ENCODE measurements around the gene NME4. TPM values are rescaled to one million over a fixed set of nuclear protein-coding genes. Genes with fewer than 3 reads are reported as not detected.
"Not testable (repeated sequence)": the region's sequence is repeated elsewhere in the genome, so short reads cannot be mapped to it uniquely, and the experiment has no call there.

NME4 gene
- total RNA-seq, 1 donor from 2014 or later = 91.3 TPM

DNA sequence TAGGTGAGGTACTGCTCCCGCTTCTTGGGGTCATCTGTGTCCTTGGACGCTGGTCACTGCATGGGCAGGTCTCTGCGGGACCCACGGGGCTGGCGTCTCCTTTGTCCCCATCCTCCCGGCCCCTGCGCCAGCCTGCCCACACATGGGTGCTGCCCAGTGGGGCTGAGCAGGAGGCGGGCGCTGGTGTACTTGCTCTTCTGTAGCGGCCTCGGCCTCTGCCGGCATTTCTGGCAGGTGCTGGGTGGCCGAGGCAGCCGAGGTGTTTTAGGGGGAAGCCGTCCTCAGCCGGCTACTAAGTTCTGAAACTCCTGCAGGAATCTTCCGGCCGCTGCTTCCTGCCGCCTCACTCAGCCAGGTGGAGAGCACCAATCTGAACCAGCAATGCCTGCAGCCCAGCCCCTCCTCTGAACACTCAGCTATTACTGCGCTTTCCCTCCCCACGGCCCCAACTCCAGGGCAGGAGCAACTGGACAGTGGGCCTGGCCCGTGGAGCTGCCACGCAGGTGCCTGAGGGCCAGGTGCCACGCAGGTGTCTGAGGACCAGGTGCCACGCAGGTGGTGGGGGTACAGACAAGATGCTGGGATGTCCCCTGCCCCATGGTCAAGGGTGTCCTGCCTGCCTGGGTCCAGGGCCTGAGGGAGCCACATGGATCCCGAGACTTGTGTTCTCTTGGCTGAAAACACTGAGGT is 14.7 kb downstream of the NME4 start:
- ATAC-seq (no peak), DNase-seq (ENCODE audit: missing footprints) (no peak)
- intact Hi-C loops (cut with DNase I) = no loop called here

DNA sequence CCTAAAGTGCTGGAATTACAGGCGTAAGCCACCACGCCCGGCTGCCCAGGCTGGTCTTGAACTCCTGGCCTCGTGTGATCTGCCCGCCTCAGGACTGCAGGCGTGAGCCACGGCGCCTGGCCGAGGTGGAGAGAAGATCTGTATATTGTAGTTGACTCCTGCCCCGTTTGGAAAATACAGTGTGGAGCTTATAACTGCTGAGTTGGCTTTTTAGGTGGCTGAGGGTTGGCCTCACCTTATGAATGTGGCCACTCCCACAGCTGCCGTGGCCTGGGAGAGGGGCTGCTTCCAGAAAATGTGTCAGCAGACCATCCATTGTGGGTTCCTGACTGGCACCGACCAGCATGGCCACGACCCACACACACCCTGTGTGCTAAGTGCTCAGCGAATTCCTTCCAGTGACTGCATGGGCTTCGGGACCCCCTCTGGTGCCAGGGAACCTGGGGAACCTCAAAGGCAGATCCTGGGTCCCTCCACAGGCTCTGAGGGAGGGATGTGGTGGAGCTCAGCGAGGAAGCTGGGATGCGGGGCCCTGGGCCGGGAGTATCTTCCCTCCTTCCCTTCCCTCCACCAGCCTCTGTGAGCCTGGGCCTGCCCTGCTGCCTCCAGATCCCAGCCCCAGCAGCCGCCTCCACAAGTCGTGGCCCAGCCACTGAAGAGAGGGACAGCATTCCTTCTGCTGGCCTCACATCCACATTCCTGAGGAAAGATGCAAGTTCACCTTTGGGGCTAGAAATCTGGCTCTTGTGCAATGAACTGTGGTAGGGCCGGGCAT is 17.6 kb downstream of the NME4 start:
- intact Hi-C loops (cut with DNase I) = no loop called here
- ATAC-seq (no peak), DNase-seq (ENCODE audit: missing footprints) (peak; percentile 46)

DNA sequence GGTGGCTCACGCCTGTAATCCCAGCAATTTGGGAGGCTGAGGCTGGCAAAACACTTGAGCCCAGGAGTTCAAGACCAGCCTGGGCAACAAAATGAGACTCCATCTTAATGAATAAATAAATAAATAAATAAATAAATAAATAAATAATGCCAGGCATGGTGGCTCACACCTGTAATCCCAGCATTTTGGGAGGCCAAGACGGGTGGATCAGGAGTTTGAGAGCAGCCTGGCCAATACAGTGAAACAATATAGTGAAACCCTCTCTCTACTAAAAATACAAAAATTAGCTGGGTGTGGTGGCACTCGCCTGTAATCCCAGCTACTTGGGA is 18.1 kb downstream of the NME4 start:
- ATAC-seq; DNase-seq (ENCODE audit: missing footprints); intact Hi-C loops (cut with DNase I): not testable (repeated sequence)

DNA sequence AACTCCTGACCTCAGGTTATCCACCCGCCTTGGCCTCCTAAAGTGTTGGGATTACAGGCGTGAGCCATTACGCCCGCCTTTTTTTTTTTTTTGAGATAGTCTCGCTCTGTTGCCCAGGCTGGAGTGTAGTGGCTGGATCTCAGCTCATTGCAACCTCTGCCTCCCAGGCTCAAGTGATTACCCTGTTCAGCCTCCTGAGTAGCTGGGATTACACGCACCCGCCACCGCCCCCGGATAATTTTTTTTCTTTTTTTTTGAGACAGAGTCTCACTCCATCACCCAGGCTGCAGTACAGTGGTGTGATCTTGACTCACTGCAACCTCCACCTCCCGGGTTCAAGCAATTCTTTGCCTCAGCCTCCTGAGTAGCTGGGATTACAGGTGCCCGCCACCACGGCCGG is 25.2 kb downstream of the NME4 start:
- DNase-seq (ENCODE audit: missing footprints); intact Hi-C loops (cut with DNase I); ATAC-seq: not testable (repeated sequence)

DNA sequence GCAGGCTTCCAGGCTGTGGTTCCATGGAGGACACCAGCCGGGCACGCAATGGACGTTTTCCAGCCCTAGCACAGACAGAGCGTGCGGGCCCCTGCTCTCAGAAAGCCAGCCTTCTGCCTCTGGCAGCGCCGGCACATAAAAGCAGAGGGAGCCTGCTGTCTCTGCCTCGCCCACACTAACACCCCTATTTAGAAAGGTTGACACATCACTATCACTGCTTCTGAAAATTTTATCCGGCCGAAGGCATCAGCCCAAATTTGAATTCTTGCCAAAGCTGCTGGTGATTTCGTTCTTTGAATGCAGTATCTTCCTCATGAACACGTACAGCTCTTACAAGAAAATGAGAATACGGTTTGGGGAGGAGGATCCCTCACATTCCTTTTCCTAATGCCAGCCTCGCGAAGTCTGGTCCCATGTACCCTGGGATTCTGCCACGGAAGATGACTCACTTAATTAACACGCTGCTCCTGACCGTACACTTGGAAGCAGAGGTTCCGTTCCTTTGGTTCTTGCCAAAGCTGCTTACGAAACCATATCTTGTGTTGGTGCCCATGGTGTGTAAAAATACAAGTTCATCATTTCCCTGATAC is 27.1 kb downstream of the NME4 start:
- intact Hi-C loops (cut with DNase I) = loop anchor here (2.0 kb wide), 2 partner anchors 23 to 103 kb away; partner anchors contain the start of genes CAPN15 and DECR2
- DNase-seq (ENCODE audit: missing footprints) = peak; percentile 60
- ATAC-seq = peak; percentile 80

DNA sequence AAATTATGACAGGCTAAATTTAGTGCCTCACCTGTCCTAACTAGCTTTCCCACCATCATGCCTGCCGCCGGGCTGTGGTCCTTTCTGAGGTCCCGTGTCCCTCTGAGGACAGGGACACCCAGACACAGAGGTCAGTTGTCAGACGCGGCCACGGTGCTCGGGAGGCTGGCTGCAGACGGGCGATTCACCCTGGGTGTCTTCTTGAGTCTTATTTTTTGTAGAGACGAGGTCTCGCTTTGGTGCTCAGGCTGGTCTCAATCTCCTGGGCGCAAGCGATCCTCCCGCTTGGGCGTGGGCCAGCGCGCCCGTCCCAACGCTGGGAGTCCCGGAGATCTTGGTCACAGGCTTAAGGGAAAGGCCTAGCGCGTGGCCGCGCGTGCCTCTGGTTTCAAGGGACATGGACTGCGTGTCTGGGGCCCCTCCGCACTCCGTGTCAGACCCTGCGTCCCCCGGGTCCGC is 27.7 kb downstream of the NME4 start:
- intact Hi-C loops (cut with DNase I) = loop anchor here (2.0 to 5.0 kb wide), 3 partner anchors 24 to 102 kb away; partner anchors contain the start of genes CAPN15 and DECR2
- ATAC-seq = peak; percentile 49
- peak; percentile 85 for DNase-seq (ENCODE audit: missing footprints)

DNA sequence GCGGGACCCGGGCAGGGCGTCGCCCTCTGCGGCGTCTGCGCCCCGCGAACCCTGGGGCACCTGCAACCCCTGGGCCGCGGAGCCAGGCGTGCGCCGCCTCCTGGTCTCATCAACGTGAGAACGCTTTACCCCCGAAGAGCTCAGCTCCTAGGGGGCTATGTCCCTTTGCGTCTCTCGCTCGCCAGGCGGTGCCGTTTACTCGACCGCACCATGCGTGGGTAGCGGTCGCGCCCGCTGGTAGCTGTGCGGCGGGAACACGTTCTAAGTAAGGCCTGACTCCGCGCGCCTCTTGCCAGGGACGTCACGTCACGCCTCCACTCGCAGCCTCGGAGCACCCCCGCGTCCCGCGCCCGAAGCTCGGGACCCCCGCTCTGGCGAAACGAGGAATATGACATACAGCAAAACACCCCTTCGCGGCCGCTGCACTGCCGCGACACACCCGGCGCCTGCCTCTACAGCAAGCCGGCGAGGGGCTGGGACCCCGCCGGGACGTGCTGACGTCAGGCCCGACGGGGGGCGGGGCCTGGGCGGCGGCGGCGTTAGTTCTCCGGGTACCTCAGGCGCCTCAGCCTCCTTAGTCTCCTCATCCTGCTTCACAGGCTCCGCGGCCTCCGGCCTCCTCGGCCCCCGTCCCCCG is 28.2 kb downstream of the NME4 start, which contains the start of gene RAB11FIP3:
TSS of gene RAB11FIP3 (plus strand) at position 568 of the 637 bp plus-strand sequence. CDS start 358 bp downstream, outside the sequence.
- intact Hi-C loops (cut with DNase I) = loop anchor here (2.0 to 5.0 kb wide), 3 partner anchors 24 to 102 kb away; partner anchors contain the start of genes CAPN15 and DECR2
- ATAC-seq (peak; percentile 91), DNase-seq (ENCODE audit: missing footprints) (peak; percentile 92)

DNA sequence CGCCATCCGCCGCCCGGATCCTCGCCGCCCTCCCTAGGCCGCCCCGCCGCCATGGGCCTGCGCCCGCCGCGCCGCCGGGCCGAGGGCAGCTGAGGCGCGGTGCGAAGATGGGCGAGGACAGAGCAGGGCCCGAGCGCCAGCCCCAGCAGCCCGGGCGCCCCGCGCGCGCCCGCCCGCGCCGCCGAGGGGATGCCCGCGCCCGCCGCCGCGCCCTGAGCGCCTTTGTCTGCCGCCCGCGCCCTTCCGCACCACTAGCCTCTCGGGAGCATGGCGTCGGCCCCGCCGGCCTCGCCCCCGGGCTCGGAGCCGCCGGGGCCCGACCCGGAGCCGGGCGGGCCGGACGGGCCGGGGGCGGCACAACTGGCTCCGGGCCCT is 28.7 kb downstream of the NME4 start:
- DNase-seq (ENCODE audit: missing footprints) (no peak), ATAC-seq (no peak)
- intact Hi-C loops (cut with DNase I) = loop anchor here (2.0 to 5.0 kb wide), 3 partner anchors 25 to 101 kb away; partner anchors contain the start of genes CAPN15 and DECR2

DNA sequence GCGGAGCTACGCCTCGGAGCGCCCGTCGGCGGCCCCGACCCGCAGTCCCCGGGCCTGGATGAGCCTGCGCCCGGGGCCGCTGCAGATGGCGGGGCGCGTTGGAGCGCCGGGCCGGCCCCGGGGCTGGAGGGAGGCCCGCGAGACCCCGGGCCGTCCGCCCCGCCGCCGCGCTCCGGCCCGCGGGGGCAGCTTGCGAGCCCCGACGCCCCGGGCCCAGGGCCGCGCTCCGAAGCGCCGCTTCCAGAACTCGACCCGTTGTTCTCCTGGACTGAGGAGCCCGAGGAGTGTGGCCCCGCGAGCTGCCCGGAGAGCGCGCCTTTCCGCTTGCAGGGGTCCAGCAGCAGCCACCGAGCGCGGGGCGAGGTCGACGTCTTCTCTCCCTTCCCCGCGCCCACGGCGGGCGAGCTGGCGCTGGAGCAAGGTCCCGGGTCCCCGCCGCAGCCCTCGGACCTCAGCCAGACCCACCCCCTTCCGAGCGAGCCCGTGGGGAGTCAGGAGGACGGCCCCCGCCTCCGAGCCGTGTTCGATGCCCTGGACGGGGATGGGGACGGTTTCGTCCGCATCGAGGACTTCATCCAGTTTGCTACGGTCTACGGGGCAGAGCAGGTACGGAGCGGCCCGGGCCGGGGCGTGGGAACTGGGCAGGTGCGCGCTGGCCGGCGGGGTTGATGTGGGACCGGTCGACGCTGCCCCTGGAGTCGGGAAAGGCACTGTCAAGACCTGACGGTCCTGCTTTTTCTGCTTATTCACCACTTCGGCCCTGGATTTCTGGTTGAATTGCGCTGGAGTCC is 29.3 kb downstream of the NME4 start:
- peak; percentile 59 for DNase-seq (ENCODE audit: missing footprints)

DNA sequence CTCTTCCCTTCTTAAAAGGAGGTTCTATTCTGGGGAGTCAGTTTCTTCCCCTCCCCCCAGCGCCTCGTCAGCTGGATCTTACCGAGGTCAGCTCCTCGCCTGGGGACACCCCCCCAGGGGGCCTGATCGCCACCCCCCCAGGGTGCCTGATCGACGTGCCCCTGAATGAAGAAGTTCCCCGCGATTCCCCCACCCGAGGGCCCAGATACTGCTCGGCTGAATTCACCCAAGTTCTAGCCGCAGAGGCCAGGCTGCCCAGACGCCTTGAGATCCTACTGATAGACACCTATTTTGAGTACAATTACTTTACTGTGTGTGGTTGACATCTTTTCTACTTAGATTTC is 29.9 kb downstream of the NME4 start:
- DNase-seq (ENCODE audit: missing footprints) = no peak
- intact Hi-C loops (cut with DNase I) = loop anchor here (5.0 kb wide), 1 partner anchor 45 kb away; no protein-coding TSS in a partner anchor
- ATAC-seq = no peak

More for the DNA sequence above, 29.3 kb downstream of the NME4 start:
- intact Hi-C loops (cut with DNase I) = loop anchor here (5.0 kb wide), 1 partner anchor 46 kb away; no protein-coding TSS in a partner anchor
- ATAC-seq = no peak

DNA sequence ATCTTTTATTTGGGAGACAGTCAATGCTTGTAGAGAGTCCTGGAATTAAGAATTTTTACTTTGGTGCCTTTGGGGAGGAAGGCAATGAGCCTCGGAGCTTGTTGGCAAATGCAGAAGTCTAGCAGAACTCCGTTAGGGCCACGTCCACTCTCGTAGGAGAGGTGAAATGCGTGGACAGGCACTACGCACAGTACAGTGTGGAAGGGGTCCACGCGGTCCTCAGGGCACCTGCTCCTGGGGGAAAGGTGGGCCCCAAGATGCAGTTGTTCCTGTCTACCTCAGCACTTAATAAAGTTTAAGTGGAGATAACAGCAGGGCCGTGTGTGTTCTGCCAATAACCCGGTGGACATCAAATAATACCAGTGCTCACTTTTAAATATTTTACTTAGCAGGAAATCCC is 30.3 kb downstream of the NME4 start:
- intact Hi-C loops (cut with DNase I) = loop anchor here (5.0 kb wide), 1 partner anchor 45 kb away; no protein-coding TSS in a partner anchor
- no peak for ATAC-seq
- DNase-seq (ENCODE audit: missing footprints) = no peak

DNA sequence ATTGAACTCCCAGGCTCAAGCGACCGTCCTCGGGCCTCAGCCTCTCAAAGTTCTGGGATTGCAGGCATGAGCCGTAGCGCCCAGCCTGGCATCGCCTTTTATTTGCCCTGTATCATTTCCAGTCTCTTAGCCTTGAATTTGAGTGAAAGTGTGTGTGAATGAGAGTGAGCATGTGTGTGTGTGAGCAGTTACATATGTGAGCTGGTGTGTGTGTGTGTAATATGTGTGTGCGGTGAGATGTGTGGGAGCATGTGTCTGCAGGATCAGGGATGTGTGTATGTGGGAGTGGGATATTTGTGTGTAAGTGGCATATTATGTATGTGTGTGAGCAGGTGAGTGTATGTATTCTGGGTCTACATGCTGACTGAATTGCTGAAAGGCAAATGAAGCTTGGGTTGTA is 33.9 kb downstream of the NME4 start:
- DNase-seq (ENCODE audit: missing footprints) (no peak), ATAC-seq (no peak)
- intact Hi-C loops (cut with DNase I) = no loop called here

DNA sequence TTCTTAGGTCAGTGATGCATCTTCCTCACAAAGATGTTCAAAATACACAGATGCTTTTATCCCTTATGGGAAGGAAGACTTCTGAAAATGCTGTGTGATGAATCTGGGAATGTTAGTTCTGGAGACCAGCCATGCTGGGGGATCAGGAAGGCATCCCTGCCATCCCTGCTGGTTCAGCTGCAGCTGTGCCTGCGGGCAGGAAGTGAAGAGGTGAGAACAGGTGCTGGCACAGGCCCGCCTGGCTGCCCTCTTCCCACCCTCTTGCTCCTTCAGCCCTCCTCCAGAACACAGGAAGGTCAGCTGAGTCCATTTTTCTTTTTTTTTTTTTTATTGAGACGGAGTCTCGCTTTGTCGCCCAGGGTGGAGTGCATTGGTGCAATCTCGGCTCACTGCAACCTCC is 43.6 kb downstream of the NME4 start:
- ATAC-seq = no peak
- no peak for DNase-seq (ENCODE audit: missing footprints)
- intact Hi-C loops (cut with DNase I) = no loop called here

DNA sequence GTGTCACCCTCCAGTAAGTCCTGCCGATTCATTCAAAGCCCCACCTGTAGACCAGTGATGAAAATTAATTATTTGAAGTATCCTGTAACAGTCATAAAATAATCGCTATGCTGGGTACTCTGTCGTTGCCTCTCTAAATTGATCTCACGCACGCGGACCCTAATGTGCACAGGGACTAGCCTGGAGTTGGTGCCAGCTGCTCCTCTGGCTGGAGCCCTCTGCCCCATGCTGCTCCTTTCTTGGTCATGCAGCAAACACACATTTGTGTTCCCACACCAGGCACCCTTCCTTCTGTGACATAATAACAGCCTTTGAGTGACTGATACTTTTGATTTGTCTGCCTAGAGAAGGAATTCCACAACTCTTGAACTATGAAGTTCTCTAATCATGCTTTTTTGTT is 44.4 kb downstream of the NME4 start:
- ATAC-seq = no peak
- intact Hi-C loops (cut with DNase I) = no loop called here
- DNase-seq (ENCODE audit: missing footprints) = no peak

DNA sequence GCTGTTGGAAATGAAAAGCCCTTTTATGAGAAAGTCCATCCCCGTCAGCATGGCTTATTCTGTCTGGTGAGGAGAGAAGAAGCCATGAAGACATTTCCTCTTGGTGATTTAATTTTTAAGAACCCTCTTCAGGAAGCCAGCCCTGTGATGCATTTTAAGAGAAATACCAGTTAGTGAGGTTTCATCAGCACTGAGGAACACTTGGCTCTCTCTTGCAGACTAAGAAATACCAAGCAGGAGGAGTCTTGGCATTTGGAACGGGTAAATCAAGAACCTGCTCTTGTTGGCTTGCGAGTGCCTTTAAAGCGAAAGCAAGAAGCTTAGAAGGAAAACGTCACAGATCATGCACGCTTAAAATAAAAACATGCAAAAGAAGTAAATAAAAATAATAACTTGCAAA is 46.0 kb downstream of the NME4 start:
- peak; percentile 48 for ATAC-seq
- no peak for DNase-seq (ENCODE audit: missing footprints)
- intact Hi-C loops (cut with DNase I) = no loop called here

DNA sequence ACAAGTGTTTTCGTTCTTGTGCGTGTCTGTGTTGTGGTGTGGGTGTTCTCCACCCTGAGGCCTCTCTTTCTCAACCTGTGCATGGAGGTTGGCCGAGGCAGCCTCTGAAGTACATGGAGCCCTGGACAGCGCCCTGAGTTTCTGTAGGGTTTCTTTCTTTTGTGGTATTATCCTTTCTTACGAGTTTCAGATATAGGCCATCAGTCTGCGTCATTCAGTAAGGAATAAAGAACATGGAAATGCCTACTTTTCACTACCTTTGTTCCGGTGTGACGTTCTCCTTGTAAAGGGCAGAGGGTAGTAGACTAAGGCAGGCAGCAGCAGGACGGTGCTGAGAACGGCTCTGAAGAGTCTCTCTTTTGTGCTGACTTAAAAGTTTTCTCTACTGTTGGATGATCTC is 47.0 kb downstream of the NME4 start:
- DNase-seq (ENCODE audit: missing footprints) (no peak), ATAC-seq (no peak)
- intact Hi-C loops (cut with DNase I) = no loop called here

DNA sequence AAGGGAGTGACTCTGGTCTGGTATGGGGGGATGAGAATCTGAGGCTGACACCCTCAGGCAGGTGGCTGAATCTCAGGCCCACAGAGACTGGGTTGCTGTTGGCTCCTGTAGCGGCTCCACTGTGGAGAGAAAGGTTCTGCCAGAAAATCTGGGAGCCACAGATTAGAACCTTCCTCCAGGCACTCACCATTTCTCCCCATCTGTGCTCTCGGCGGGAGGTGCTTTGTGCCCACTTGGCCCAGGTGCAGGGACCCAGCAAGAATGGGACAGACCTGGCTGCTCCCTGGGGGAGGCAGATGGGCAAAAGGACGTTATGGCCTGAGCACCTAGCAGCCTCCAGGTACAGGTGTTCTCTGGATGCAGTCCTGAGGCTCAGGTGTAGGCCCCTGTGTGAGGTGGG is 48.6 kb downstream of the NME4 start:
- ATAC-seq = no peak
- no peak for DNase-seq (ENCODE audit: missing footprints)
- intact Hi-C loops (cut with DNase I) = no loop called here

Data from Right ventricle myocardium inferior (tissue), 1 donor.